CD14-positive monocyte (primary cell): ENCODE data around the gene PREX1. TPM values are rescaled to one million over a fixed set of nuclear protein-coding genes. Genes with fewer than 3 reads are reported as not detected.

Source experiments
- DNase-seq, 3 donors: peaks; one replicate each; pipeline ENCODE4 v3.0.0-alpha.2; 2011 to 2022
- H2AFZ ChIP-seq: 2 replicates; pipeline ENCODE4 v1.6.0; 2012; ENCODE audit warnings: mild to moderate bottlenecking, low read depth, low read length, inconsistent platforms; ENCODE audit not compliant: insufficient read depth, poor library complexity, severe bottlenecking
- H3K27ac ChIP-seq, 2 donors: 1 replicate in 1 of 2; 2 replicates in 1 of 2; pipeline ENCODE4 v1.5.1; 2012 to 2013; ENCODE audit warnings: low read length in 2 of 2, control low read depth in 1 of 2, inconsistent platforms in 1 of 2, low read depth in 1 of 2, mild to moderate bottlenecking in 1 of 2
- H3K27me3 ChIP-seq, 2 donors: one replicate each; pipeline versions ENCODE4 v1.6.0 to v1.6.1; 2011 to 2013; ENCODE audit warnings: low read length in 2 of 2; ENCODE audit not compliant: control insufficient read depth in 2 of 2, insufficient read depth in 2 of 2
- H3K36me3 ChIP-seq, 2 donors: replicated peaks in 1 of 2; 1 replicate in 1 of 2; 2 replicates in 1 of 2; pipeline versions ENCODE4 v1.5.1 to v1.6.1; 2012 to 2013; ENCODE audit warnings: low read length in 2 of 2, control low read depth in 1 of 2, inconsistent platforms in 1 of 2, mild to moderate bottlenecking in 1 of 2; ENCODE audit not compliant: insufficient read depth in 2 of 2, control insufficient read depth in 1 of 2
- H3K4me1 ChIP-seq, 2 donors: 1 replicate in 1 of 2; 2 replicates in 1 of 2; pipeline versions ENCODE4 v1.5.1 to v1.6.1; 2012 to 2013; ENCODE audit warnings: low read length in 2 of 2, control low read depth in 1 of 2, inconsistent platforms in 1 of 2, mild to moderate bottlenecking in 1 of 2, moderate library complexity in 1 of 2; ENCODE audit not compliant: insufficient read depth in 2 of 2, control insufficient read depth in 1 of 2
- H3K4me2 ChIP-seq: replicated peaks from 2 replicates; pipeline ENCODE3; 2012; ENCODE audit warnings: low read length, moderate library complexity, mild to moderate bottlenecking; ENCODE audit not compliant: poor library complexity, severe bottlenecking; ENCODE audit errors: extremely low read depth
- H3K4me3 ChIP-seq, 3 experiments: fragments of 200-600 bp in 1 of 3; sonication (generic) in 1 of 3; replicated peaks in 1 of 3; 1 replicate in 2 of 3; 2 replicates in 1 of 3; pipeline ENCODE4 v1.5.1; 2011 to 2013; ENCODE audit warnings: low read length in 3 of 3, mild to moderate bottlenecking in 3 of 3, control low read depth in 2 of 3, low read depth in 2 of 3, inconsistent platforms in 1 of 3, moderate library complexity in 1 of 3
- H3K79me2 ChIP-seq: 2 replicates; pipeline ENCODE4 v1.6.0; 2012; ENCODE audit warnings: mild to moderate bottlenecking, control low read depth, inconsistent platforms, low read length, moderate library complexity; ENCODE audit not compliant: insufficient read depth
- H3K9ac ChIP-seq: 2 replicates; pipeline ENCODE4 v1.6.0; 2017; ENCODE audit warnings: low read length, mild to moderate bottlenecking; ENCODE audit not compliant: insufficient read depth, poor library complexity, severe bottlenecking
- H3K9me3 ChIP-seq, 2 donors: replicated peaks in 1 of 2; 1 replicate in 1 of 2; 2 replicates in 1 of 2; pipeline versions ENCODE4 v1.5.1 to v1.6.1; 2012 to 2013; ENCODE audit warnings: low read length in 2 of 2, control low read depth in 1 of 2; ENCODE audit not compliant: control insufficient read depth in 1 of 2, insufficient read depth in 1 of 2
- H4K20me1 ChIP-seq: 2 replicates; pipeline ENCODE4 v1.6.0; 2012; ENCODE audit warnings: mild to moderate bottlenecking, low read length, control low read depth, moderate library complexity; ENCODE audit not compliant: insufficient read depth
- H3K27ac Mint-ChIP-seq, 7 donors: one replicate each; pipeline ENCODE4 v1.8.0; 2020; ENCODE audit warnings: mild to moderate bottlenecking in 7 of 7, mixed read lengths in 7 of 7, moderate library complexity in 6 of 7, inconsistent platforms in 2 of 7
- H3K27me3 Mint-ChIP-seq, 3 donors: one replicate each; pipeline ENCODE4 v1.8.0; 2021 to 2022; ENCODE audit warnings: low read depth in 3 of 3, mild to moderate bottlenecking in 3 of 3, mixed read lengths in 3 of 3, moderate library complexity in 3 of 3, inconsistent platforms in 1 of 3
- H3K36me3 Mint-ChIP-seq, 2 donors: one replicate each; pipeline ENCODE4 v1.8.0; 2020; ENCODE audit warnings: mixed read lengths in 2 of 2, inconsistent platforms in 1 of 2, mild to moderate bottlenecking in 1 of 2
- H3K4me1 Mint-ChIP-seq: one replicate; pipeline ENCODE4 v1.8.0; 2020; ENCODE audit warnings: mild to moderate bottlenecking, mixed read lengths
- H3K4me3 Mint-ChIP-seq, 2 donors: one replicate each; pipeline ENCODE4 v1.8.0; 2020; ENCODE audit warnings: mild to moderate bottlenecking in 2 of 2, mixed read lengths in 2 of 2, moderate library complexity in 1 of 2
- H3K9me3 Mint-ChIP-seq, 7 donors: one replicate each; pipeline ENCODE4 v1.8.0; 2020 to 2022; ENCODE audit warnings: mixed read lengths in 7 of 7, mild to moderate bottlenecking in 6 of 7, moderate library complexity in 6 of 7, inconsistent platforms in 2 of 7
- WGBS: methylation state at CpG from one replicate; pipeline ENCODE4 v1.1.5; 2013; ENCODE audit warnings: missing lambda C conversion rate; ENCODE audit not compliant: insufficient coverage; 5-methylcytosine and 5-hydroxymethylcytosine counted together
- intact Hi-C, 2 donors: fragments of 100-400 bp; cut with micrococcal nuclease; formaldehyde crosslinking; loops; one replicate each; pipeline versions ENCODE4 v1.15.0 to v1.15.1; 2023
- polyA plus RNA-seq, 3 donors: library from polyadenylated mRNA; depleted of rRNA in 1 of 3; unstranded in 2 of 3; stranded (reverse) in 1 of 3; fragments of 300-500 nt in 2 of 3; fragments of >200 nt in 1 of 3; fragmentation: Illumina TruSeq in 2 of 3; gene quantifications; 1 replicate in 2 of 3; 2 replicates in 1 of 3; pipeline ENCODE4 v1.2.3, GENCODE V29; 2012 to 2021
- TF ChIP-seq, protein P1 (sequence below): fragments of 200-600 bp; IDR thresholded peaks from one replicate; pipeline ENCODE4 v1.8.0; 2022; ENCODE audit warnings: antibody characterized with exemption, mild to moderate bottlenecking

The PREX1 gene
- polyA plus RNA-seq, 3 donors: 24.3 to 114 (median 27.5) TPM

DNA sequence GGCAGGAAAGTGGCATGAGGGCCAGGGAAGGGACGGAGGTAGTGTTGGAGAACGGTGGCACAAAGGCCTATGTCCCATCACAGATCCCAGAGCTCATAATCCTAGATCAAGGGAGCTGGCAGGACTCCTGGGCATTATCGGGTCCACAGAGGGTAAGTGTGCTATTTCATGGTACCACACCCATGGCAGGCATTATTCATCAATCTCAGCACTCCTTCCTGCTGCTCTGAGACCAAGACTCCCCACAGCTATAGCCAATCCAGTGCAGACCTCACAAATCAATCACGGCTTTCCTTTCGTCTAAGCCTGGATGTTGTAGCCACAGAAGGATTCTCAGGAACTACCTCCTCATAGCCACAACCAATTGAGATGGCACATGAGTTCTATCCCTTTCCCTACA lies 187.9 kb downstream of the PREX1 start:
- Mint-ChIP-seq H3K4me3 (no peak overlapping the region), H3K4me1 (no peaks in the 10 kb centered on the region), H3K27me3 (no peaks in the 10 kb centered on the region), H3K9me3 (peaks cover 0 to 2% (median 0%) of the 10 kb centered on the region in 7 donors), H3K27ac (peak overlapping the region in 4 of 7 donors; percentile 35 to 79 (median 58)), H3K36me3 (peaks cover 81 to 99% of the 10 kb centered on the region in 2 donors)
- 100% methylated on average over 4 of the region's 5 CpGs for WGBS
- DNase-seq: no peak
- no peak overlapping the region for H3K4me2 ChIP-seq
- no peaks in the 10 kb centered on the region for H3K27me3 ChIP-seq
- H3K9me3 ChIP-seq: no peaks in the 10 kb centered on the region
- intact Hi-C loops: loop anchor here in 1 of 2 donors (10.0 kb wide), 1 partner anchor 445 kb away; no protein-coding TSS in a partner anchor
- H3K9ac ChIP-seq: no peak overlapping the region
- H4K20me1 ChIP-seq: peaks cover 98% of the 10 kb centered on the region
- no peak overlapping the region for H2AFZ ChIP-seq
- no peaks in the 10 kb centered on the region for H3K79me2 ChIP-seq
- peaks cover 97 to 100% of the 10 kb centered on the region in 2 donors for H3K36me3 ChIP-seq
- H3K27ac ChIP-seq: peak overlapping the region in 1 of 2 donors; percentile 40
- TF ChIP-seq, protein P1, sequence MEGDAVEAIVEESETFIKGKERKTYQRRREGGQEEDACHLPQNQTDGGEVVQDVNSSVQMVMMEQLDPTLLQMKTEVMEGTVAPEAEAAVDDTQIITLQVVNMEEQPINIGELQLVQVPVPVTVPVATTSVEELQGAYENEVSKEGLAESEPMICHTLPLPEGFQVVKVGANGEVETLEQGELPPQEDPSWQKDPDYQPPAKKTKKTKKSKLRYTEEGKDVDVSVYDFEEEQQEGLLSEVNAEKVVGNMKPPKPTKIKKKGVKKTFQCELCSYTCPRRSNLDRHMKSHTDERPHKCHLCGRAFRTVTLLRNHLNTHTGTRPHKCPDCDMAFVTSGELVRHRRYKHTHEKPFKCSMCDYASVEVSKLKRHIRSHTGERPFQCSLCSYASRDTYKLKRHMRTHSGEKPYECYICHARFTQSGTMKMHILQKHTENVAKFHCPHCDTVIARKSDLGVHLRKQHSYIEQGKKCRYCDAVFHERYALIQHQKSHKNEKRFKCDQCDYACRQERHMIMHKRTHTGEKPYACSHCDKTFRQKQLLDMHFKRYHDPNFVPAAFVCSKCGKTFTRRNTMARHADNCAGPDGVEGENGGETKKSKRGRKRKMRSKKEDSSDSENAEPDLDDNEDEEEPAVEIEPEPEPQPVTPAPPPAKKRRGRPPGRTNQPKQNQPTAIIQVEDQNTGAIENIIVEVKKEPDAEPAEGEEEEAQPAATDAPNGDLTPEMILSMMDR: no peak
- H3K4me1 ChIP-seq: no peaks in the 10 kb centered on the region
- H3K4me3 ChIP-seq: no peak overlapping the region

DNA sequence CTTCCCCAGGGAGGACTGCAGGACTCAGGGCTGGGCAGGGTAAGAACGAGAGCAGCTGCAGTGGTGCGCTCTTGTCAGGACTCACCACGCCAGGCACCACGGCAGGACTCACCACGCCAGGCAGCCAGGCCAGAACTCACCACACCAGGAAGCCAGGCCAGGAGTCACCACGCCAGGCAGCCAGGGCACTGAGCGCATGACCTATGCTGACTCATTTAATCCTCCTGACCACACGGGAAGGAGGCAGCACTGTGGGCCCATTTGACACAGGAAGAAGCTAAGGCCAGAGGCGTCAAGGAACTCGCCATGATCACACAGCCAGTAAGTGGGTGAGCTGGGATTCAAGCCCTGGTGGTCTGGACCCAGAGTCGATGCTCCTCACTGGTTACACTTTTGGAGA lies 189.3 kb downstream of the PREX1 start:
- no peak overlapping the region for H2AFZ ChIP-seq
- peaks cover 81 to 99% of the 10 kb centered on the region in 2 donors for H3K36me3 Mint-ChIP-seq
- H3K27ac ChIP-seq: peak overlapping the region in 1 of 2 donors; percentile 40

More for the DNA sequence above, 189.3 kb downstream of the PREX1 start:
- Mint-ChIP-seq H3K27ac (peak overlapping the region in 6 of 7 donors; percentile 28 to 69 (median 57)), H3K9me3 (peaks cover 0 to 2% (median 0%) of the 10 kb centered on the region in 7 donors), H3K27me3 (peaks cover 0 to 1% (median 0%) of the 10 kb centered on the region in 3 donors), H3K4me1 (no peaks in the 10 kb centered on the region), H3K4me3 (no peak overlapping the region)
- peaks cover 98% of the 10 kb centered on the region for H4K20me1 ChIP-seq
- no peaks in the 10 kb centered on the region for H3K4me1 ChIP-seq
- intact Hi-C loops: no loop called here
- no peaks in the 10 kb centered on the region for H3K9me3 ChIP-seq
- peaks cover 97 to 100% of the 10 kb centered on the region in 2 donors for H3K36me3 ChIP-seq
- no peak overlapping the region for H3K4me3 ChIP-seq
- no peak overlapping the region for H3K9ac ChIP-seq
- H3K79me2 ChIP-seq: no peaks in the 10 kb centered on the region
- no peak overlapping the region for H3K4me2 ChIP-seq
- H3K27me3 ChIP-seq: no peaks in the 10 kb centered on the region
- DNase-seq: peak in 2 of 3 donors; percentile 9 to 41
- 72% methylated on average over 9 of the region's 11 CpGs for WGBS
- TF ChIP-seq, protein P1: no peak
